ENCODE data around the gene TNFRSF19.

- no peak for TF ChIP-seq POLR2A (IDR thresholded peaks at IDR 0.05; ENCODE audit: low read depth, low read length)
- no peak for TF ChIP-seq CTCF (conservative IDR thresholded peaks at IDR 0.05; ENCODE audit: low read depth, low read length)
- TF ChIP-seq USF2 (IDR thresholded peaks at IDR 0.05; ENCODE audit: low read depth, low read length) = no peak
- TF ChIP-seq MXI1 (IDR thresholded peaks at IDR 0.05; ENCODE audit: borderline replicate concordance, low read depth, low read length) = no peak
- no peak for TF ChIP-seq RAD21 (IDR thresholded peaks at IDR 0.05; ENCODE audit: low read length)
- TF ChIP-seq BHLHE40 (IDR thresholded peaks at IDR 0.05; ENCODE audit: low read depth, low read length) = no peak
These were observed 18.0 kb upstream of the TNFRSF19 start for GRCh38 chr13:23552171-23552570.

Data from IMR-90 (cell line).